ENCODE data around the gene MYO1E.

Gene MYO1E

DNA sequence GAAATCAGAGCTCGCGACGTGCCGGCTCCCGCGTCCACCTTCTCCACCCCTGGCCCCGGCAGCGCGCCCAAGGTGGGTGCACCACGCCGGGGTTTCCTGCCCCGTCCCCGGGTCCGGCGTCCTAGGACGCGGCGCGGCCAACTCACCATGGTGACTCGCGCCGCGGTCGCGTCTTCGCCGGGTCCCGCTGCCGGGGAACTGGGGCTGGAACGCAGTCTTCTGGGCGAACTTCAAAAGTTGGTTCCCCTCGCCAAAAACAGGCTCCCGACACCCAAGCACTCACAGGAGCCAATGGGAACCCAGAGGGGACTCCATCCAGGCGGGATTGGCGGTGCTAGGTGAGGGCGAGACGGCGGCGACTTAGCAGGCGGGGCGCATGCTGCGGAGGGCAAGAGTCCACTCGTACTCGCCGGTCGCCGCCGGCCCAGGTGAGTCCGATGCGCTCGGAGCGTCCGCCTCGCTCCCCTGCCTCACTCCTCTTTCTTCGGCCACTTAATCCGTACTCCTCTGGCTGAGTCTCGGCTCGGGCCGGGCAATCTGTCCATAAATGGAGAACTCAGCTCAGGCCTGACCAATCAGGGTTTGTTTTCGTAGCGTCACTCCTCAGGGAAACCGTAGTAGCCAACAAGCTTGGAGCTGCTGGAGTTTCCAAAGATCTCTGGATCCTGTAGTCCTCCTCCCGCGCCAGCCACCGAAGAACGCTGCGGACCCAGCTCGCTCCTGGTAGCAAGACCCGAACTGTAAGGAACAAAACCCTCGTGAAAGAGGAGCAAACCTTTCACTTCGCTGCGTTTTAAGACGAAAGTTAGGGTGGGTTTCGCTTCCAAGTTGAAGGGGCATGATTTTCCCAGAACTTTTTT, at the start of gene MYO1E:
Gene MYO1E (minus strand): TSS at position 520 of the 860 bp plus-strand sequence. CDS start 371 bp downstream, at position 149.
- DNase-seq (ENCODE audit: low read depth) = peak; percentile 72
- TF ChIP-seq, protein P1, sequence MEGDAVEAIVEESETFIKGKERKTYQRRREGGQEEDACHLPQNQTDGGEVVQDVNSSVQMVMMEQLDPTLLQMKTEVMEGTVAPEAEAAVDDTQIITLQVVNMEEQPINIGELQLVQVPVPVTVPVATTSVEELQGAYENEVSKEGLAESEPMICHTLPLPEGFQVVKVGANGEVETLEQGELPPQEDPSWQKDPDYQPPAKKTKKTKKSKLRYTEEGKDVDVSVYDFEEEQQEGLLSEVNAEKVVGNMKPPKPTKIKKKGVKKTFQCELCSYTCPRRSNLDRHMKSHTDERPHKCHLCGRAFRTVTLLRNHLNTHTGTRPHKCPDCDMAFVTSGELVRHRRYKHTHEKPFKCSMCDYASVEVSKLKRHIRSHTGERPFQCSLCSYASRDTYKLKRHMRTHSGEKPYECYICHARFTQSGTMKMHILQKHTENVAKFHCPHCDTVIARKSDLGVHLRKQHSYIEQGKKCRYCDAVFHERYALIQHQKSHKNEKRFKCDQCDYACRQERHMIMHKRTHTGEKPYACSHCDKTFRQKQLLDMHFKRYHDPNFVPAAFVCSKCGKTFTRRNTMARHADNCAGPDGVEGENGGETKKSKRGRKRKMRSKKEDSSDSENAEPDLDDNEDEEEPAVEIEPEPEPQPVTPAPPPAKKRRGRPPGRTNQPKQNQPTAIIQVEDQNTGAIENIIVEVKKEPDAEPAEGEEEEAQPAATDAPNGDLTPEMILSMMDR (IDR thresholded peaks at IDR 0.05; ENCODE audit: low read depth, low read length, missing control alignments) = no peak
- peak within 1 kb of the TSS; percentile 88 for H3K4me3 ChIP-seq (ENCODE audit: low read depth, low read length)

DNA sequence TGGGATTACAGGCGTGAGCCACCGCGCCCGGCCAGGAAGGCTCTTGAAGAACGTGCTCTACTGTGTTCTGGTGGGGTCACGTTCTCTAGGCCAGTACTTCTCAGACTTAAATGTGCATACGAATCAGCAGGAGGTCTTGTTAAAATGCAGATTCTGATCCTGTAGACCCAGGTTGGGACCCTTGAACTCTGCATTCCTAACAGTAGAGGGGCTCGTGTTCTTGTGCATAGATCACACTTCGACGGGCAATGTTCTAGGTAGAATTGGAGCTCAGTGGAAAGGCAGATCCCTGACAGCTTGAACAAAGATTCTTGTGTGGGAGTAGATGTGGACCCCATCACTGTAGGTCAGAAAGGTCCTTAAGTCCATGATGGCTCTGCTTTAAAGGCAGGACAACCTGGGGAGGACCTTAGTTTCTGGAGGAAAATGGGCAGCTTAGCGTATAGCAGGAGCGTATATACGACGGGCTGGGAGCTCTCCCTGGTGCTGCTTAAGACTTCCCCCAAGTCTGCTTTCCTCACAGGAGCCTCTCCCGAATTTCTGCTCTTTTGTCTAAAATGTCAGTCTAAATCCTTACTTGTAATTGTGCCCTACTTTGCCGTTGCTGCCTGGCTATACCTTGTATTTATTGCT, 48.4 kb upstream of the MYO1E start:
- TF ChIP-seq, protein P1 (IDR thresholded peaks at IDR 0.05; ENCODE audit: low read depth, low read length, missing control alignments) = no peak
- H3K4me3 ChIP-seq (ENCODE audit: low read depth, low read length) = no peak overlapping the region
- DNase-seq (ENCODE audit: low read depth) = no peak

DNA sequence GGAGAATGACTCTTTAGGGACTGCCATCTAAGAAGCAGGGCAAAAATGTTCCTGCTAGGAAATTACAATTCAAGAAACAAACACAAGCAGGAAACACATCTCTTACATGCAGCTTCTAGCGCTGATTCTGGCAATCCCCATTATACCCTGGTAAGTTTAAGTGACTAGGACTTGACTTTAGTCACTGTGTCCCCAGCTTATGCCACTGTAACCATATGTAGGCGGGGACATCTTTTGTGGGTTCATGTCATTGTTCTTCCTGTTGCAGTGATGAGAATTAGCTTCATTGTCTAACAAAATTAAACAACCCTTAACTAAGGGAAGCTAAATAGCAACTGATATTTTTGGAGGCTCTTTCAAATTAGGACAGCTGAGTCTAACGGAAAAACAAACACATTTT, 47.4 kb upstream of the MYO1E start:
- TF ChIP-seq, protein P1 (IDR thresholded peaks at IDR 0.05; ENCODE audit: low read depth, low read length, missing control alignments) = no peak
- no peak for DNase-seq (ENCODE audit: low read depth)
- H3K4me3 ChIP-seq (ENCODE audit: low read depth, low read length) = no peak overlapping the region

DNA sequence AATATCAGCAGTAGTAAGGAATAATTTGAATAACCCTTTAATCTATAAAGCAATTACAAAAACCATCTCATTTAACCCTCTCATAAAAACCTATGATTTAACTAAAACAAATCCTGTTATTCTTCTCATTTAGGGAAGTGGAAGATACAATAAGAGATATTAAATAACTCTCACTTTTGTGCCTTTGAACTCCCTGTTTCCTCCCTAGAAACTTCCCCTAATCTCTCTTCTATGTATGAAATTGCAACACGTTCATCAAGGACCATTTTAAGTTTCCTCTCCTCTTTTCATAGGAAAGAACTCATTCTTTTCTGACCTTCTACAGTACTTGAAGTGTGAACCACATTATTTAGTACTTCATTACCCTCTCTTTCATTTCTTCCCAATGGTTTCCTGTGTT, 46.5 kb upstream of the MYO1E start:
- no peak for DNase-seq (ENCODE audit: low read depth)
- TF ChIP-seq, protein P1 (IDR thresholded peaks at IDR 0.05; ENCODE audit: low read depth, low read length, missing control alignments) = no peak
- no peak overlapping the region for H3K4me3 ChIP-seq (ENCODE audit: low read depth, low read length)

DNA sequence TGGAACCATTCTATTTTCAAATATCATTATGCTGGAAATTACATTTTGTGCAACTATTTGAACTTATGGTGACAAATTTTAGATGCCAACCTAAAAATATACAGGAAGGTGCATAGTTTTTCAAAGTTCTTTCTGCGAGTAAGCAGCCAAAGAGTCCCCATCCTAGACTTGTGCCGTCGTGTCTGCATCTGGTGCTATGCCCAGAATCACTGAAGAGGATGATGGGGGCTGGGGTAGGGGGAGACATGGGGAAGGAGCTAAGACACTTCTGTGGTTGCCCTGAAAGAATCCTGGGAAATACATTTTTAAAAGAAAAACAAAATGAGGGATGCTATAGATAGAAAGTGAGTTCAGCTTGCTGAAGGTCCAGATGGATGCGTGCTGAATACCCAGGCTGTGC, 44.1 kb upstream of the MYO1E start:
- DNase-seq (ENCODE audit: low read depth) = no peak
- H3K4me3 ChIP-seq (ENCODE audit: low read depth, low read length) = no peak overlapping the region
- TF ChIP-seq, protein P1 (IDR thresholded peaks at IDR 0.05; ENCODE audit: low read depth, low read length, missing control alignments) = no peak

DNA sequence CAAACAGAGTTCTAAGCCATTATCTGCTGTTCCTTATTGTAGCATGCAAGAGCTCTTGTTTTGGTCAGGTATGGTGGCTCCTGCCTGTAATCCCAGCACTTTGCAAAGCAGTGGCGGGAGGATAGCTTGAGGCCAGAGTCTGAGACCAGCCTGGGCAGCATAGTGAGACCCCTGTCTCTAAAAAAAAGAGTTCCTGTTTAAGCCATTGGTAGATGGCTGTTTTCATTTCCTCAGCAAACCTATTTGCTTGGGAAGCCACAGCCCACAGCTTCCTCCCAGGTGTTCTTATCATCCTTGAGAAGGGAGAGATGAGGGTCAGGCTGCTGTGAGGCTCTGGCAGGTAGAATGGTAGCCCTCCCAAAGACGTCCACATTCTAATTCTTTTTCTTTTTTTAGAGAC, 40.9 kb upstream of the MYO1E start:
- DNase-seq (ENCODE audit: low read depth) = no peak
- TF ChIP-seq, protein P1 (IDR thresholded peaks at IDR 0.05; ENCODE audit: low read depth, low read length, missing control alignments) = no peak
- no peak overlapping the region for H3K4me3 ChIP-seq (ENCODE audit: low read depth, low read length)
